Neural cell (in vitro differentiated cells): Measurements from ENCODE around the gene FOXO3. TPM values are rescaled to one million over a fixed set of nuclear protein-coding genes. Genes with fewer than 3 reads are reported as not detected.

Source experiments
- H2AFZ ChIP-seq: fragments of 200-600, 300-800 bp; sonication (generic), shearing (Covaris generic); 2 replicates; pipeline ENCODE4 v1.6.0; 2014; ENCODE audit warnings: low read depth, mild to moderate bottlenecking, antibody characterized with exemption, low read length, moderate library complexity
- H3F3A ChIP-seq: fragments of 200-600 bp; shearing (Covaris generic); 2 replicates; pipeline ENCODE4 v1.6.1; 2016; ENCODE audit warnings: mild to moderate bottlenecking, moderate library complexity, mixed read lengths, antibody characterized with exemption, low read length; ENCODE audit not compliant: insufficient read depth, poor library complexity, severe bottlenecking
- H3K27ac ChIP-seq: fragments of 200-600, 300-800 bp; sonication (generic), shearing (Covaris generic); 2 replicates; pipeline ENCODE4 v1.5.1; 2014; ENCODE audit warnings: mild to moderate bottlenecking, low read length, moderate library complexity
- H3K27me3 ChIP-seq: fragments of 300-800, 200-600 bp; sonication (generic), shearing (Covaris generic); 2 replicates; pipeline ENCODE4 v1.6.0; 2014; ENCODE audit warnings: mild to moderate bottlenecking, low read depth, low read length, moderate library complexity; ENCODE audit not compliant: insufficient read depth
- H3K36me3 ChIP-seq: fragments of 300-800, 200-600 bp; sonication (generic), shearing (Covaris generic); 2 replicates; pipeline ENCODE4 v1.5.1; 2014; ENCODE audit warnings: mild to moderate bottlenecking, antibody characterized with exemption, low read length, moderate library complexity; ENCODE audit not compliant: insufficient read depth
- H3K4me2 ChIP-seq: fragments of 300-800, 200-600 bp; sonication (generic), shearing (Covaris generic); 2 replicates; pipeline ENCODE4 v1.6.0; 2014; ENCODE audit warnings: mild to moderate bottlenecking, low read length
- H3K4me3 ChIP-seq: fragments of 300-800, 200-600 bp; sonication (generic), shearing (Covaris generic); 2 replicates; pipeline ENCODE4 v1.5.1; 2014; ENCODE audit warnings: mild to moderate bottlenecking, low read length, moderate library complexity
- H3K79me2 ChIP-seq: fragments of 200-600 bp; shearing (Covaris generic); replicated peaks from 2 replicates; pipeline ENCODE4 v1.6.0; 2014; ENCODE audit warnings: mild to moderate bottlenecking, low read length, moderate library complexity; ENCODE audit not compliant: insufficient read depth
- H3K9ac ChIP-seq: fragments of 300-800, 200-600 bp; sonication (generic), shearing (Covaris generic); 2 replicates; pipeline ENCODE4 v1.6.1; 2016; ENCODE audit warnings: mild to moderate bottlenecking, low read length, mixed read lengths
- H3K9me2 ChIP-seq: fragments of 200-600 bp; shearing (Covaris generic); 2 replicates; pipeline ENCODE4 v1.6.1; 2016; ENCODE audit warnings: mild to moderate bottlenecking, low read length, mixed read lengths; ENCODE audit not compliant: insufficient read depth
- H3K9me3 ChIP-seq: fragments of 200-600, 300-800 bp; sonication (generic), shearing (Covaris generic); 2 replicates; pipeline ENCODE4 v1.6.1; 2016; ENCODE audit warnings: mild to moderate bottlenecking, mixed run types, low read length, moderate library complexity, mixed read lengths
- H4K20me1 ChIP-seq: fragments of 200-600 bp; shearing (Covaris generic); 2 replicates; pipeline ENCODE4 v1.6.1; 2016; ENCODE audit warnings: mild to moderate bottlenecking, mixed run types; ENCODE audit not compliant: insufficient read depth
- CTCF ChIP-seq: fragments of 450-650 bp; IDR thresholded peaks from 2 replicates; pipeline ENCODE4 v1.5.1; 2014; ENCODE audit warnings: antibody characterized with exemption, mild to moderate bottlenecking, moderate library complexity; ENCODE audit not compliant: poor library complexity, severe bottlenecking
- EP300 ChIP-seq: fragments of 450-650 bp; conservative IDR thresholded peaks from 2 replicates; pipeline ENCODE4 v1.6.1; 2014; ENCODE audit warnings: antibody characterized with exemption, mild to moderate bottlenecking, moderate library complexity; ENCODE audit not compliant: poor library complexity, severe bottlenecking
- EZH2 ChIP-seq: fragments of 200-600, 300-800 bp; shearing (Covaris generic), sonication (generic); IDR thresholded peaks from 2 replicates; pipeline ENCODE4 v1.6.1; 2014; ENCODE audit warnings: antibody characterized with exemption, low read length, borderline replicate concordance, mild to moderate bottlenecking; ENCODE audit not compliant: insufficient read depth, poor library complexity, severe bottlenecking
- MXI1 ChIP-seq: fragments of 450-650 bp; conservative IDR thresholded peaks from 2 replicates; pipeline ENCODE4 v1.6.1; 2014; ENCODE audit warnings: antibody characterized with exemption, mild to moderate bottlenecking; ENCODE audit not compliant: poor library complexity, severe bottlenecking
- POLR2AphosphoS5 ChIP-seq: IDR thresholded peaks from 2 replicates; pipeline ENCODE4 v1.6.1; 2012
- RAD21 ChIP-seq: fragments of 450-650 bp; conservative IDR thresholded peaks from 2 replicates; pipeline ENCODE4 v1.6.1; 2014; ENCODE audit warnings: antibody characterized with exemption, mild to moderate bottlenecking, moderate library complexity
- SMC3 ChIP-seq: fragments of 450-650 bp; conservative IDR thresholded peaks from 2 replicates; pipeline ENCODE4 v1.6.1; 2014; ENCODE audit warnings: antibody characterized with exemption, mild to moderate bottlenecking, moderate library complexity; ENCODE audit not compliant: poor library complexity
- TAF1 ChIP-seq: IDR thresholded peaks from 2 replicates; pipeline ENCODE4 v1.6.1; 2012; ENCODE audit warnings: low read depth
- polyA plus RNA-seq: library from polyadenylated mRNA; depleted of rRNA; stranded (reverse); fragments of >200 nt; gene quantifications from 2 replicates; pipeline ENCODE4 v1.2.3, GENCODE V29; 2014
- TF ChIP-seq, protein P1 (sequence below): IDR thresholded peaks from 2 replicates; pipeline ENCODE4 v1.6.1; 2012; ENCODE audit warnings: borderline replicate concordance

Gene FOXO3
- polyA plus RNA-seq, 1 donor from 2014 or later, result 21.3 TPM

DNA sequence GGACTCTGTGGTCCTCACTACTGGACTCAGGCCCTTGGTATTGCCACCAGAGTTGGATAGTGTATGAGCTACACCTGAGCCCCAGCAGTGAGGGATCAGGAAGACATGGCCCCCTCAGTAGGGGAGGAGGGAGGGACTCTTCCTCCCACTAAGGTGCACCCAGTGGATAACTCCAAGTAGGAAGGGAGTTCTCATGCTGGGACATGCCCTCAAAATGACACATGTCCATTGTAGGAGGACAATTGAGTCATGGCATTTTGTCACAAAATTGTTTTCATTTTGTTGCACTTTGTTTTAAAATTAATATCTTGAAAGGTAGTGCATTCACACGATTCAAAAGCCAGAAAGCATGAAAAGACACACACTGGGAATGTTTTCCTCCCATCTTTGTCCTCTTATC lies 127.2 kb downstream of the FOXO3 start:
- TF ChIP-seq, protein P1, sequence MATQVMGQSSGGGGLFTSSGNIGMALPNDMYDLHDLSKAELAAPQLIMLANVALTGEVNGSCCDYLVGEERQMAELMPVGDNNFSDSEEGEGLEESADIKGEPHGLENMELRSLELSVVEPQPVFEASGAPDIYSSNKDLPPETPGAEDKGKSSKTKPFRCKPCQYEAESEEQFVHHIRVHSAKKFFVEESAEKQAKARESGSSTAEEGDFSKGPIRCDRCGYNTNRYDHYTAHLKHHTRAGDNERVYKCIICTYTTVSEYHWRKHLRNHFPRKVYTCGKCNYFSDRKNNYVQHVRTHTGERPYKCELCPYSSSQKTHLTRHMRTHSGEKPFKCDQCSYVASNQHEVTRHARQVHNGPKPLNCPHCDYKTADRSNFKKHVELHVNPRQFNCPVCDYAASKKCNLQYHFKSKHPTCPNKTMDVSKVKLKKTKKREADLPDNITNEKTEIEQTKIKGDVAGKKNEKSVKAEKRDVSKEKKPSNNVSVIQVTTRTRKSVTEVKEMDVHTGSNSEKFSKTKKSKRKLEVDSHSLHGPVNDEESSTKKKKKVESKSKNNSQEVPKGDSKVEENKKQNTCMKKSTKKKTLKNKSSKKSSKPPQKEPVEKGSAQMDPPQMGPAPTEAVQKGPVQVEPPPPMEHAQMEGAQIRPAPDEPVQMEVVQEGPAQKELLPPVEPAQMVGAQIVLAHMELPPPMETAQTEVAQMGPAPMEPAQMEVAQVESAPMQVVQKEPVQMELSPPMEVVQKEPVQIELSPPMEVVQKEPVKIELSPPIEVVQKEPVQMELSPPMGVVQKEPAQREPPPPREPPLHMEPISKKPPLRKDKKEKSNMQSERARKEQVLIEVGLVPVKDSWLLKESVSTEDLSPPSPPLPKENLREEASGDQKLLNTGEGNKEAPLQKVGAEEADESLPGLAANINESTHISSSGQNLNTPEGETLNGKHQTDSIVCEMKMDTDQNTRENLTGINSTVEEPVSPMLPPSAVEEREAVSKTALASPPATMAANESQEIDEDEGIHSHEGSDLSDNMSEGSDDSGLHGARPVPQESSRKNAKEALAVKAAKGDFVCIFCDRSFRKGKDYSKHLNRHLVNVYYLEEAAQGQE, result no peak
- no peak for TF ChIP-seq EP300
- TF ChIP-seq SMC3, result no peak
- TF ChIP-seq RAD21, result no peak
- TF ChIP-seq MXI1, result no peak
- TF ChIP-seq CTCF, result no peak
- no peak for TF ChIP-seq EZH2
- no peak for TF ChIP-seq TAF1
- no peak for TF ChIP-seq POLR2AphosphoS5
- Histone ChIP-seq H3K4me3 (no peak overlapping the region), H3K9ac (no peak overlapping the region), H3K9me2 (no peaks in the 10 kb centered on the region), H3K27ac (no peak overlapping the region), H3K36me3 (no peaks in the 10 kb centered on the region), H3K27me3 (no peaks in the 10 kb centered on the region), H3K9me3 (no peaks in the 10 kb centered on the region), H2AFZ (no peak overlapping the region), H4K20me1 (no peaks in the 10 kb centered on the region), H3K79me2 (no peaks in the 10 kb centered on the region), H3F3A (no peaks in the 10 kb centered on the region), H3K4me2 (no peak overlapping the region)

DNA sequence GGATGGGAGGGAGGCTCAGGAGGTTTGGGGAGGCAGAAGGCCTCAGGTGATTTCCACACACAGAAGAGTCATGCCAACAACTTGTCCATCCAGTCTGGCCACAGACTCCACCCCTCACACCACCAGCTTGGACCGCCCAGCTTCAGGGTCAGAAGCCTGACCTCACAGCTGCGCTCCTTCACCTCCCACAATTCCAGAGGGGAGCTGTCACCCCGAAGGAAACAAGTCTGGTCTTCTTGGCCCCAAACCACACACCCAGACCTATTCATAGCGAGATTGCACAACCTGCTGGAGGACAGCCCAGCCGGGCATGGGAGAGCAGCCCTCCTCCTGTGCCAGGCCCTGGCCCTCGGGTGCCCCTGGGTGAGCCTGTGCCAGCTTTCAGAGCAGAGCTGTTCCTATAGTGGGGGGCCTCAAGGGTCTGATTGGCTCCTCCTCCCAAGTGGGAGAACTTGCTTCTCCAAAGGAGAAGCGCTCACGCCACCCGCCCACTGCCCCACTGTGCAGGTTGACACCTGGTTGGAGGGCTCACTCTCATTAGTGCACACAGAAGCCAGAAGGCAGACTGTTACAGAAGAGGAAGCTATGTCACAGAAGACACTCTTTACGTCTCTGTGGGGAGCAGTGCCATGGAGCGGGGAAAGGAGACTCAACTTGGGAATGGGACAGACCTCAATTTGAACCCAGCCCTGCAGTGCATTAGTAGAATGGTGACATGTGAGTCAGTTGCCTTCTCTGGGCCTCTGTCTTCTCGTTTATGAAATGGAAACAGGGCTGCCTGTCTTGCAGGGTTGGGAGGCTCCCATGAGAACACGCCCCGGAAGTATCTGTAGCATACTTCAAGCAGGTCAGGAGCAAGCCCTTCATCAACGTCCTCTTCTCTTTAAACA lies 128.8 kb downstream of the FOXO3 start:
- Histone ChIP-seq H3K4me2 (no peak overlapping the region), H2AFZ (no peak overlapping the region), H3F3A (no peaks in the 10 kb centered on the region), H4K20me1 (no peaks in the 10 kb centered on the region), H3K9me3 (no peaks in the 10 kb centered on the region), H3K4me3 (no peak overlapping the region), H3K9me2 (no peaks in the 10 kb centered on the region), H3K79me2 (no peaks in the 10 kb centered on the region), H3K36me3 (no peaks in the 10 kb centered on the region), H3K27me3 (no peaks in the 10 kb centered on the region), H3K9ac (no peak overlapping the region), H3K27ac (no peak overlapping the region)
- TF ChIP-seq EP300, result no peak
- no peak for TF ChIP-seq RAD21
- TF ChIP-seq EZH2, result no peak
